ENCODE data around the gene CACNA2D3. TPM values are rescaled to one million over a fixed set of nuclear protein-coding genes. Genes with fewer than 3 reads are reported as not detected.

Gene CACNA2D3
- total RNA-seq, 2 experiments from 2014 or later, result not detected

DNA sequence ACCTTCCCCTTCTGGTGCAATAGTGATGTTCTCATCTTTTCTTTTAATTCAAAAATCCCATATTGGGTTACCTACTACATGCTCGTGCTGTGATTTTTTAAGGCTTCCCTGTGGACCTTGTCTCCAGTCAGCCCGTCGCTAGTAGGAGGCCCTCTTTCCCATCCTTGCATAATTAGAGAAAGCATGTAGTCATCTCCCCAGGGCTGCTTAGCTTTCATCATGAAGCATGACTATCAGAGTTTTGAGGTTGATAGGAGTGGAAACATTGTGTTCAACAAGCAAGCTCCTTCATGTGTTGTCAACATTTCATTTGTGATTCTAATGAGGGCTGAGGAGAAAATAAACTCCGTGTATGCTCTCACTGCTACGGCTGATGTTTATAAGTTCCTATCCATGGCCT, 814.2 kb downstream of the CACNA2D3 start:
- no peak for ATAC-seq (ENCODE audit: low read depth)
- no peaks in the 10 kb centered on the region for H3K36me3 Mint-ChIP-seq
- POLR2A ChIA-PET, result no interaction called here

DNA sequence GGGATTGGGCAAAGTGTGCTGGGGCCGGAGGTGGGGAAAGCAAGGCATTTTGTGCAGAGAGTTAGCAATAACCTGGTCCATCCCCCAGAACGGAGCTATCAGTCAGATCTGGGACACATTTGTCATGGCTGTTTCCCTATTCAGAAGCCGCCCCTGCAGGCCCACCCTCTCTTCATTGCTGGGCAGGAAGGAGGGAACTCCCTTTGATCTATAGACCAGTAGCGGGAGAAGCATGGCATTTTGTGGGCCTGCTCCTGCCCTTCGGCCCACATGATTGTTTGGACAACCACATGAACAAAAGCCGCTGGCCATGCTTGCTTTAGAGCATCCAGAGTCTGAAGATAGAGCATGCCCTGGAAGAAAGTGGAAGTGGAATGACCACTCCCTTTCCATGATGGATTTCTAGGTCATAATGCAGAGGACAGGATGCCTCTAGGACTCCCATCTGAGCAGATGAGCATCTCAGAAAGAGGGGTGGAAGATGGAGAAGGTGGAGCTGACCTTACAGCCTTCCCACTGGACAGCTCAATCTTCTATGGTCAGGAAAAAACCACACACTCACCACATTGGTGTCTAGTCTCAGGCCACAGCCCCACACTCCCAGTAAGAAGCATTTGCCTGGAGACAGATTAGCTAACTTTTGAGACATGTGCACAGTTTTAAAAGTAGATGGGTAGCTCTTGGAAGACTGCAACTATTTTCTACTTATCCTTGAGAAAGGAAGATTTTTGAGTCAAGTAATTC, 817.4 kb downstream of the CACNA2D3 start:
- Mint-ChIP-seq H3K9me3 (peaks cover 2% of the 10 kb centered on the region), H3K36me3 (no peaks in the 10 kb centered on the region), H3K27me3 (no peaks in the 10 kb centered on the region), H3K27ac (no peak overlapping the region), H3K4me1 (no peaks in the 10 kb centered on the region), H3K4me3 (no peak overlapping the region)
- DNase-seq (no peak), ATAC-seq (ENCODE audit: low read depth) (no peak)
- POLR2A ChIA-PET, result no interaction called here

More for the DNA sequence above, 814.2 kb downstream of the CACNA2D3 start:
- Mint-ChIP-seq H3K27me3 (no peaks in the 10 kb centered on the region), H3K4me1 (no peaks in the 10 kb centered on the region), H3K4me3 (no peak overlapping the region), H3K27ac (no peak overlapping the region), H3K9me3 (peaks cover 2% of the 10 kb centered on the region)
- DNase-seq, result no peak

DNA sequence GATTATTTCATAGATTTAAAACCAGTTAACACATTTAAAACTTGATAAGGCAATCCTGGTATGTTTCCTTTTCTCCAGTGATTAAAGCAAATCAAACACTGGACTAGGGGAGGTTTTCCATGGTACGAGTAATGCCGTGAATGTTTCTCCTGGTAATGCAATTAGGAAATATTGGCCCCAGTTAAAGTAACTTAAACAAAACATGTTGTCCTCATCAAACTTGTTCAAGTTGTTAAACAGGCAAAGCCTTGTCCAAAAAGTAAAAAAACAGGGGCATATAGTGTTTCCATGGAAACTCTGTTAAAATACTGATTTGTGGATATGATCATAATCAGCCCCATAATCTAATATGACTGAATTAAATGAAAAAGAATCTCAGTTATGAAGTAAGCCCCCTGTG, 818.6 kb downstream of the CACNA2D3 start:
- Mint-ChIP-seq H3K36me3 (no peaks in the 10 kb centered on the region), H3K27ac (no peak overlapping the region), H3K9me3 (no peaks in the 10 kb centered on the region), H3K4me3 (no peak overlapping the region), H3K4me1 (no peaks in the 10 kb centered on the region), H3K27me3 (no peaks in the 10 kb centered on the region)
- DNase-seq (no peak), ATAC-seq (ENCODE audit: low read depth) (no peak)
- POLR2A ChIA-PET, result no interaction called here

DNA sequence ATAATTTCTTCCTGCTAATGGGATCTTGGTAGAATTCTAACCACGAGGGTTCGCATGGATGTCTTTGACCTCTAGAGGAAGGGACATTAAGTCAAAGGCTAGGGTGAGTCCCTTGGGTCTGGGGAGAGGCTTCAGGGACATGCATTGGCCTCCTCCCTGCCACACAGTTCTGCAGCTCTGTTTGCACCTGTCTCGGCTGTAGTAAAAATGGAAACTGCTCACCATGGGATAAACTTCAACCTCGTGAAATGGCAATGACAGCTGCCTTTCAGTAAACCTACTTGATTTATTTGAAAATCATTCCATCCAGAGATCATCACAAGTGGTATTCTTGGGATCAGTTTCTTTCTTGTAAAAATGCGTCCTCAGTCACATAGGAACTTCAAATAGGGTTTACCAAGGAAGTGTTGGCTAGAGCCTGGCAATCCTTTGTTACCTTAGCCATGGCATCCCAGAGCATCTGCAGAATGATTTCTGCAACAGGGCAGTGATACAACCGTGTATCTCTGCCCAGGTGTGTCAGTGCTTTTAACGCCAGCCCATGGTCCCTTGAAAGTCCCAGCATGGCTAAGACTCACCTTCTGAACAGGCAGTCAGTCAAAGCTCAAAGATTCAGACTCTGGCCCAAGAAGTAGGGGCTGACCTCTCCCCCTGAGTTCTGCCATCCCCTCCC, 819.5 kb downstream of the CACNA2D3 start:
- H3K36me3 Mint-ChIP-seq, result no peaks in the 10 kb centered on the region
- H3K27ac Mint-ChIP-seq, result no peak overlapping the region
- ATAC-seq (ENCODE audit: low read depth) (no peak), DNase-seq (no peak)
- no peaks in the 10 kb centered on the region for H3K4me1 Mint-ChIP-seq
- no peaks in the 10 kb centered on the region for H3K27me3 Mint-ChIP-seq
- no peak overlapping the region for H3K4me3 Mint-ChIP-seq
- H3K9me3 Mint-ChIP-seq, result no peaks in the 10 kb centered on the region
- POLR2A ChIA-PET, result no interaction called here

DNA sequence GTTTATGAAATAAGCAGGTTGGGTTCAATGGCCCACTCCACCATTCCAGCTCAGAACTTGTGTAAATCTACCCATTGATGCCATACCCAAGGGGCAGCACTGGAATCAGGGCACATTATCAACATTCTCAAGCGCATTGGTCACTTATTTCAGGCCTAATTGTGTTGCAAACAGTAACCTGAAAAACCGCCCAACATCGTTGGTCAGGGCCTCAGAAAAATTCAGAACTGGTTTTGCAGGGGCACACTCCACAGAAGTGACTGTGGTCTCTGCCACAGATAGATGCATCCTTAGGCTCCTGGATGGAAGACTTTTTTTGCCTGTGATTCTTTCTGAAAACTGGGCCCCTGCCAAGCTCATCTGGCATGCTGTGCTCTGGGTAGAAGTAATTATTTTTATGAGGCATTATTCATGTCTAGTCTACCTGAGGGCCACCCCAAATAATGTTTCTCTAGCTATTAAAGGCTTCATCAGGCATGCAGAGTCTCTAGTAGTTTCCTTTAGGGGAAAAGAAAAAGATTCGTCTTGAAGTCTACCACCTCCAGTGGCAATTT, 827.2 kb downstream of the CACNA2D3 start:
- Mint-ChIP-seq H3K9me3 (no peaks in the 10 kb centered on the region), H3K27ac (no peak overlapping the region), H3K4me3 (no peak overlapping the region), H3K27me3 (peaks cover 2% of the 10 kb centered on the region), H3K4me1 (no peaks in the 10 kb centered on the region), H3K36me3 (no peaks in the 10 kb centered on the region)
- ATAC-seq (ENCODE audit: low read depth) (no peak), DNase-seq (no peak)
- POLR2A ChIA-PET, result no interaction called here

DNA sequence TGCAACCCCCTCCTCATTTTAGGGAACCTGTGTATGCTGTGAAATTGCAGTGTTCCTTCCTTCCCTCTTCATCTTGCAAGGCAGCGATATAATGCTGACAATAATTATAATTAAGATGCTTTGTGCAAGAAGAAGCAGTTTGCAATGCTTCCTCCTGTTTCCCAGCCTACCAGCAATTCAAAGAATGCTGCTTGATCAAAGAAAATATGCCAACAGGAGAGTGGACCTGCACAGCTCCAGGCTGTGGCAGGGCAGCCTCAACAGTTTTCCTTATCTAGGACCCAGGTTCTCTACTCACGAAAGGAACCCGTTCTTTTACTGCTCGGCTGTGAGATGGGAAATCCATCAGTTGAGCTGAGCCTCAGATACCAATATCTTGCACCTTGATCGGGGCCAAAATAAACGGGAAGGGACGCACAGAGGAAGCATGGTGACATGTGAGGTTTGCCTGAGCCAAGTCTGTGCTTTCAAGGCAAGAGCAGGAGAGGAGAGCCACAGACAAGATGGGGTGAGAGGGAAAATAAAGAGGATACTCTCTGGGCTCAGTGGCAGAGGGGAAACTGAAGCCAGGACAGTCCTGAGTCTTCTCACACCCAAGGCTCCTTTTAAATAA, 828.1 kb downstream of the CACNA2D3 start:
- H3K27ac Mint-ChIP-seq, result no peak overlapping the region
- no peak overlapping the region for H3K4me3 Mint-ChIP-seq
- POLR2A ChIA-PET, result no interaction called here
- no peaks in the 10 kb centered on the region for H3K4me1 Mint-ChIP-seq
- H3K9me3 Mint-ChIP-seq, result no peaks in the 10 kb centered on the region
- no peak for DNase-seq
- H3K36me3 Mint-ChIP-seq, result no peaks in the 10 kb centered on the region
- peaks cover 2% of the 10 kb centered on the region for H3K27me3 Mint-ChIP-seq
- no peak for ATAC-seq (ENCODE audit: low read depth)

DNA sequence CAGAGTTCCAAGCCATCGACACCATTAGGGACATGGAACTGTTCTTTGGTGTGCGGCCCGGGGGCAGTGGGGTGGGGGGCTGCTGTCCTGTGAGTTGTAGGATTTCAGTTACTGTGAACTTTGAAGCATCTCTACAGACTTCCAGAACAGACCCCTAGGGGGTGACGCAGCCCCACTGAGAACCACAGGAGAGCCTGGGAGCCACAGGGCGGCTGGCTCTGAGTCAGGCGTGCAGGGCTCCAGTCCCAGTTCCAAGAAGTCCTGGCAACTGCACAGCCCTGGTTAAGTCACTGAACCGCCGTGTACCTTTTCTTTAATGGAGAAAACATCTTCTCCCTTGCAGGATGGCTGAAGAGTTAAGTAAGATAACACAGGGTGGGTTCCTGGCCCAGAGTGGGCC, 829.1 kb downstream of the CACNA2D3 start:
- H3K36me3 Mint-ChIP-seq, result no peaks in the 10 kb centered on the region
- DNase-seq (no peak), ATAC-seq (ENCODE audit: low read depth) (no peak)
- POLR2A ChIA-PET, result no interaction called here
- no peaks in the 10 kb centered on the region for H3K9me3 Mint-ChIP-seq
- H3K4me3 Mint-ChIP-seq, result no peak overlapping the region
- H3K27ac Mint-ChIP-seq, result no peak overlapping the region
- peaks cover 2% of the 10 kb centered on the region for H3K27me3 Mint-ChIP-seq
- H3K4me1 Mint-ChIP-seq, result no peaks in the 10 kb centered on the region

DNA sequence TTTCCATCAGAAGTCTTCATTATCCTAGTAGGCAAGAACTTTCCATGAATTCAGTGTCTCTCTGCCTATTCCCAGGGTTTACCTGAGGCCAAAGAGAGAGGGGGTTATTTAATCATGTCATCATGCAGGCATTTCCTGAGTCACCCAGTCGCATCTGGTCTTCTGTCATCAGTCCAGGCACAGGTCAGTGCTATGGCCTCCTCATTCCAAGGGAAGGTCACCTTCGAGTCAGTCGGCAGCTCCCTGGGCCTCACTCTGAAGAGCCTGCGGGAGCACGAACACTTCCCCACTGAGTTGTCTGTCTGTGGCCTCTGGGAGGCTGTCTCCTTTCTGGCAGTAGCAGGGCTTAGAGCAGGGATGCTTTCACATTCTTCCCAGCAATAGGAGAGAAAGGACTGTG, 831.7 kb downstream of the CACNA2D3 start:
- Mint-ChIP-seq H3K36me3 (no peaks in the 10 kb centered on the region), H3K27me3 (peaks cover 2% of the 10 kb centered on the region), H3K4me3 (no peak overlapping the region), H3K4me1 (no peaks in the 10 kb centered on the region), H3K9me3 (no peaks in the 10 kb centered on the region), H3K27ac (no peak overlapping the region)
- ATAC-seq (ENCODE audit: low read depth) (no peak), DNase-seq (no peak)
- POLR2A ChIA-PET, result no interaction called here

DNA sequence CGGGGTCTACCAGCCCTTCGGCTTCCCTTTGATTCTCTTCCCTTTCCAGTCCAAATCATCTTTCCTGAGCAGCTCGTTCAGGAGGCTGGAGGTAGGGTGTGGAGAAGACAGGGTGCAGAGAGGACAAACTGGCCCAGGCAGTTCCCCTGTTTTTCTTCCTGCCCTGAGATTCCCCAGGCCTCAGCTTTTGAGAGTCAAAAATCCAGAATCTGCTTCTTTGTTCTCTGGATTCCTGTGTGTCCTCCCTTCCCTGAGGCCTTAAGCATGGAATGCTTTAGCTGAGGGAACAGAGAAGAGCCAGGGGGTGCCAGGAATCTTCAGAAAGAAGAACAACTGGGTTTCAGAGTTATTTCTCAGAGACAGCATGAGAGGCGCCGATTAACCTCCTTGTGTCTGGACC, 832.2 kb downstream of the CACNA2D3 start:
- Mint-ChIP-seq H3K4me3 (no peak overlapping the region), H3K36me3 (no peaks in the 10 kb centered on the region), H3K27ac (no peak overlapping the region), H3K27me3 (peaks cover 2% of the 10 kb centered on the region), H3K9me3 (no peaks in the 10 kb centered on the region), H3K4me1 (no peaks in the 10 kb centered on the region)
- DNase-seq (no peak), ATAC-seq (ENCODE audit: low read depth) (no peak)
- POLR2A ChIA-PET, result no interaction called here

DNA sequence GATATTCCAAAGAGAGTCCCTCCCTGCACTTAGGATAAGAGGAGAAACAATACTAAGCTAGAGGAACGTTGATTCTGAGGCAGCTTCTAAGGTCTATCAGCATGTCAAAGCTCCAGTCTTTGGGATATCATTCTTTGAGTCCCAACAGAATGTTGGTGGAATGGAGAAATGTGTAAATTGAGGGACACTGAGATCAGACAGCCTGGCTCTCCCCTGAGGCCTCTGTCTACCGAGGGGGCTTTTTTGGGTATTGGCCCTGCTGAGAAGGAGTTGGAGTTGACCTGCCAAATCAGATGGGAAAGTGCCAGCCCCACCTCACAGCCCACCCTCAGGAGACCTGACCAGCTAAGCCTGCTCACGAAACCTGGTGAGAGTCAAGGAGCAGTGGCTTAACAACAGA, 833.1 kb downstream of the CACNA2D3 start:
- Mint-ChIP-seq H3K4me1 (no peaks in the 10 kb centered on the region), H3K27me3 (peaks cover 2% of the 10 kb centered on the region), H3K9me3 (no peaks in the 10 kb centered on the region), H3K4me3 (no peak overlapping the region), H3K36me3 (no peaks in the 10 kb centered on the region), H3K27ac (no peak overlapping the region)
- ATAC-seq (ENCODE audit: low read depth) (no peak), DNase-seq (no peak)
- POLR2A ChIA-PET, result no interaction called here

DNA sequence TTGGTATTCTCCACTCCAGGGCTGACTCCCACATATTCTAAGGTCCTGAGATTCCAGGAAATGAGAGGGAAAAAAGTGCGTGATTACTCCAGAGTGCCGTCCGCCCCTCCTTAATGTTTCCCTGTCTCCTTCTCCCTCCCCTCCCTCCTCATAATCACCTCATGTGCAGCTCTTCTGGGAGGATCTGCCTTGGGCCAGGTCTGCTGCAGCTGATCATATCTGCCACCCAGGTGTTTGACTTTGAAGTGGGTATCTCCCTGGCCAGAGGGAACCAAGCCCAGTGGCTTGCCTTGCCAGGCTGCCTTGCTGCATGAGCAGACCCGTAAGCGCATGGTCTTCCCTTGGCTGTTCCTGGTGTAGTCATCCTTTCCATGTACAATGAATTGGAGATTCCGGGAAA, 833.6 kb downstream of the CACNA2D3 start:
- Mint-ChIP-seq H3K27ac (no peak overlapping the region), H3K27me3 (peaks cover 2% of the 10 kb centered on the region), H3K4me3 (no peak overlapping the region), H3K36me3 (no peaks in the 10 kb centered on the region), H3K9me3 (no peaks in the 10 kb centered on the region), H3K4me1 (no peaks in the 10 kb centered on the region)
- ATAC-seq (ENCODE audit: low read depth), result no peak
- POLR2A ChIA-PET, result no interaction called here
- DNase-seq, result no peak

DNA sequence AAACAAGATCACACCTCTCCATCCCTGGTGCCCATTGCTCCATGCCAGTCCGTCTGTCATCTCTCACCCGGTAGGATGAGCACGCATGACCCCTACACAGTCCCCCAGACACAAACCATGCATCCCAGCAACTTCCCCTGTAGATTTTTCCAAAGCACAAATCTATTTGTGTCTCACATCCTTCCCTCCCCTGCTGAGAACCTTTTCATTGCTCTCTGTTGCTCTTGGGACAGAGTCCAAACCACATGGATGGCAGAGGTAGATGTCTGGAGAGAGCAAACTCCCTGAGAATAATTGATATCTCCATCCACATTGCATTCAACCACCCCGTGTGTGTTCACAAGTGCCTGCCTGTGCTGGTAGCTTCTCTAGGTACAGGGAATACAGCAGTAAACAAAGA, 835.4 kb downstream of the CACNA2D3 start:
- Mint-ChIP-seq H3K27ac (no peak overlapping the region), H3K4me3 (no peak overlapping the region), H3K4me1 (no peaks in the 10 kb centered on the region), H3K36me3 (no peaks in the 10 kb centered on the region), H3K27me3 (no peaks in the 10 kb centered on the region), H3K9me3 (no peaks in the 10 kb centered on the region)
- POLR2A ChIA-PET, result no interaction called here
- ATAC-seq (ENCODE audit: low read depth) (no peak), DNase-seq (no peak)

DNA sequence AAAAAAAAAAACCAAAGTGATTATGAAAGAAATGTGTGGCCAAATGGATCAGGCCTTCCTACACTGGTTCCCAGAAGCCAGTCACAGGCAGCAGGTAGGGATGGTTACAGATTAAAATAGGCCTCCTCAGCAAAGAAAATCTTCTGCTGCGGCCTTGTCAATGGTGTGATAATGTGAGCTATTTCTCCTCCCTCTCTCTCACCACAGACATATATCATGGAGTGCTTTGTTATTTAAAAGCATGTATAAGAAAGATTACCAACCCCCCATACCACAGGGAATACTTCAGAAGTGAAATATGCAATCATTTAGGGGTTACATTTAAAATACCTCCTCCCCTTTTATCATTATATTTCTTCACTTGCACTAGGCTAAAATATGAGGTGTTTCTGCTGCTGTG, 837.7 kb downstream of the CACNA2D3 start:
- Mint-ChIP-seq H3K4me1 (no peaks in the 10 kb centered on the region), H3K4me3 (no peak overlapping the region), H3K9me3 (no peaks in the 10 kb centered on the region), H3K27me3 (no peaks in the 10 kb centered on the region), H3K36me3 (no peaks in the 10 kb centered on the region), H3K27ac (no peak overlapping the region)
- POLR2A ChIA-PET, result no interaction called here
- DNase-seq (no peak), ATAC-seq (ENCODE audit: low read depth) (no peak)

DNA sequence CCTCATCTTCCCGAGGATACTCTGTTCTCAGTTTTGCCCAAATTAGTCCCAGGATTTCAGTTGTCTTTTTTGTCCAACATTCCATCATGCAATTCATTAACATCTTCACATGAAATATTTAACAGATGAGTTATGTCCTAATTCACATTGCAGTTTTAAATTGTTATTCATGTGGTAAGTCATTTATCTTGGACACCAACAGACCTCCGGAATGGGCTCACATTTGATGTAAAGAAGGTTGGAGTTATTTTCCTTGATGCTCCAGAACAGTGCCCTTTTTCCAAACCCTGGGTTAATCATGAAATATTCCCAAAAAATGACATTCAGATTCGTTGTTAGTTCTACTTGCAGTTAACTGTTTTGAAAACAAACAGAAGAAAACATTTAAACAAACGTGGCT, 838.3 kb downstream of the CACNA2D3 start:
- Mint-ChIP-seq H3K4me3 (no peak overlapping the region), H3K9me3 (no peaks in the 10 kb centered on the region), H3K36me3 (no peaks in the 10 kb centered on the region), H3K27me3 (no peaks in the 10 kb centered on the region), H3K27ac (no peak overlapping the region), H3K4me1 (no peaks in the 10 kb centered on the region)
- ATAC-seq (ENCODE audit: low read depth) (no peak), DNase-seq (no peak)
- POLR2A ChIA-PET, result no interaction called here
